ENCODE measurements around the gene APBB1IP.

The APBB1IP gene

DNA sequence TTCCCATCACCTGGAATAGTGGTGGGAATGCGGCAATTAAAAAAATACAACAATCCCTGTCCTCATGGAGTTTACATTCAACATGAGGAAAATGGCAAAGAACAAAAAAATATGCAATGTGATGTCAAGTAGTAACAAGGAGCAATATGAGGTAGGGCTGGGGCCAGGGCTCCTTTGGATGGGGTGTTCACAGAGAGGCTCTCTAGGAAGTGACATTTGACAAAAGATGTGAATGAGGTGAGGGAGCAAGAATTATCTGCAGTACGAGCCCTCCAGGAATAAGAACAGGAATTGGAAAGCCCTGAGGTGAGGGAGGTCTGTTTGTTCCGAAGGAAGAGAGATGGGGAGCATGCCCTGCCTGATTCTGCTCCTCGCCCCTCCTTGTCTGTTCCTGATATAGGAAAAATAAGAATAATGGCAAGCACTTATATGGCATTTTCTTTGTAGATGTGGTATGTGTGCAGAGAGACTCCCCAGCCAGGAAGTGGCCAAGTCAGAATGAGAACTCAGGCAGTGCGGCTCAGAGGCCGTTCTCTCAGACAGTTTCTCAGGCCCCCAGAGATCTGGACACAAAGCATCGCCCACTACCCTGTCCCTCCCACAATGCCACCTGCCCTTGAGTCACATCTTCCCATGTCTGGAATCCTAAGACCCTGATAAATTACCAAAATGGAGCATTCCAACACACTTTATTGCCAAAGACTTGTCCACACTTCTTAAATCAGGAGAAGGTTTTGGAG is 105.6 kb downstream of the APBB1IP start:
- no peak overlapping the region for H3K4me3 ChIP-seq (ENCODE audit: low read depth, low read length)
- TF ChIP-seq, protein P1, sequence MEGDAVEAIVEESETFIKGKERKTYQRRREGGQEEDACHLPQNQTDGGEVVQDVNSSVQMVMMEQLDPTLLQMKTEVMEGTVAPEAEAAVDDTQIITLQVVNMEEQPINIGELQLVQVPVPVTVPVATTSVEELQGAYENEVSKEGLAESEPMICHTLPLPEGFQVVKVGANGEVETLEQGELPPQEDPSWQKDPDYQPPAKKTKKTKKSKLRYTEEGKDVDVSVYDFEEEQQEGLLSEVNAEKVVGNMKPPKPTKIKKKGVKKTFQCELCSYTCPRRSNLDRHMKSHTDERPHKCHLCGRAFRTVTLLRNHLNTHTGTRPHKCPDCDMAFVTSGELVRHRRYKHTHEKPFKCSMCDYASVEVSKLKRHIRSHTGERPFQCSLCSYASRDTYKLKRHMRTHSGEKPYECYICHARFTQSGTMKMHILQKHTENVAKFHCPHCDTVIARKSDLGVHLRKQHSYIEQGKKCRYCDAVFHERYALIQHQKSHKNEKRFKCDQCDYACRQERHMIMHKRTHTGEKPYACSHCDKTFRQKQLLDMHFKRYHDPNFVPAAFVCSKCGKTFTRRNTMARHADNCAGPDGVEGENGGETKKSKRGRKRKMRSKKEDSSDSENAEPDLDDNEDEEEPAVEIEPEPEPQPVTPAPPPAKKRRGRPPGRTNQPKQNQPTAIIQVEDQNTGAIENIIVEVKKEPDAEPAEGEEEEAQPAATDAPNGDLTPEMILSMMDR (IDR thresholded peaks at IDR 0.05; ENCODE audit: borderline replicate concordance, insufficient read depth, low read depth, low read length): no peak

DNA sequence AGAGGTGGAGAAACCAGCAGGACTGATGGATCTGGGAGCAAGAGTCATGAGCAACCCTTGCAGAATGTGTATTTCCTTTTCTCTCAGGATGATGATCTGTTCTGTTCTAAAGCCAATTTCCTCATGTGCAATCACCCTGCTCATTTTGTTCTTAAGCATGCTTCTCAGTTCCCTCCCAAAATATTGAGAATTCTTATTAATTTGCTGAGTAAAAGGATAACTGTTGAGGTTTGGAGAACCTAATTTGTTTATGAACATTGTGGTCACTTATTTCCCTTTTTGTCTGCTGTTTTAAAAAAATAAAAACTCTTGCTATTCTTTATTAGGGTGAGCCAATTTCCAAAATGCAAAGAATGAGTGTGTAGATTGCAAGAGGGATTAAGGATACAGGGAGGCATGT is 106.8 kb downstream of the APBB1IP start:
- TF ChIP-seq, protein P1 (IDR thresholded peaks at IDR 0.05; ENCODE audit: borderline replicate concordance, insufficient read depth, low read depth, low read length): no peak
- H3K4me3 ChIP-seq (ENCODE audit: low read depth, low read length): no peak overlapping the region

DNA sequence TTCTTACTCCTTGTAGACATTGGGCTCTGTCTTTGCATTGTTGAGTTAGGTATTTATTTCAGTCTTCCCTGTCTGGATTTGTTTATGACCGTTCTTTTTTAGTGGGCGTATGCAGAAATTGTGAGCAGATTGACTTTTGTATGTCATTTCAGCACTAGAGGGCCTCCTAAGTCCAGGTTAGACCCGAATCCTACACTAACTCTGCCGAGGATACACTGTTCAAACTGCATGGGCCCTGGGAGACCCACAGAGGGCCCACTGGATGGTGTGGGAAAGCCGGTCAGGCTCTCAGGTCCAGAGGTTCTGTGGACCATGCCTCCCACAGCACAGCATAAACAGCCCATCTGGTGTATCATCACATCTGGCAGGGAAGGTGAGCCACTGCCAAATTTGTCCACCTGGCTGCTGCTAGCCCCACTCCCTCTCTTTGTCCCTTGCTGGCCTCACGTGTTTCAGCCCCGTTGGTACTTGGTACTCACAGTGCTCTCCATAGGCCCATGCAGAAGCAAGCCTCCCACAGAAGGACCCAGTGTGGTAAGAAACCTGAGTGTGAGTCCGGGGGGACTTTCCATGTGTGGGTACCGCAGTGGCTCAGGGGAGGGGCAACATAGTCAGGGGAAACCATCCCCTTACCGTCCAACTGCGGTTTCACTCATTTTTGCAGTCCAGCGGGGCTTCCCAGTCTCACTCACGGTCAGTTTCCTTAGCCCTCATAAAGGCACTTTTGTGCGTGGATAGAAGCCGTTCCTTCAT is 112.8 kb downstream of the APBB1IP start:
- no peak overlapping the region for H3K4me3 ChIP-seq (ENCODE audit: low read depth, low read length)
- TF ChIP-seq, protein P1 (IDR thresholded peaks at IDR 0.05; ENCODE audit: borderline replicate concordance, insufficient read depth, low read depth, low read length): no peak

DNA sequence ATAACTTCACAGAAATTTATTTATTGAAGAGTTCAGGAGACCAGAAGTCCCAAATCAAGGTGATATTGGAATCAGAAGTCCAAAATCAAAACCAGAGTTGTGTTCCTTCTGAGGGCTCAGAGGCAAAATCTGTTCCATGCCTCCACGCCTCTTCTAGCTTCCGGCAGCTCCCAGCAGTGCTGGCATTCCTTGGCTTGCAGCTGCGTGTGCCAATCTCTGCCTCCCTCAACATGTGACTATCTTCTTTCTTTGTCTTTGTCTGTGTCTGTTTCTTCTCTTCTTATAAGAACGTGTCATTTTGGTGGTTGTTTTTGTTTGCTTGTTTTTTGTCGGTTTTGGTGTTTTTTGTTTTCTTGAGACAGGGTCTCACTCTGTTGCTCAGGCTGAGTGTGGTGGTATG is 116.1 kb downstream of the APBB1IP start:
- TF ChIP-seq, protein P1 (IDR thresholded peaks at IDR 0.05; ENCODE audit: borderline replicate concordance, insufficient read depth, low read depth, low read length): no peak
- no peak overlapping the region for H3K4me3 ChIP-seq (ENCODE audit: low read depth, low read length)

- no peak overlapping the region for H3K4me3 ChIP-seq (ENCODE audit: low read depth, low read length)
- TF ChIP-seq, protein P1 (IDR thresholded peaks at IDR 0.05; ENCODE audit: borderline replicate concordance, insufficient read depth, low read depth, low read length): no peak
Measured at GRCh38 chr10:26555719-26556368, 117.7 kb downstream of the APBB1IP start.

DNA sequence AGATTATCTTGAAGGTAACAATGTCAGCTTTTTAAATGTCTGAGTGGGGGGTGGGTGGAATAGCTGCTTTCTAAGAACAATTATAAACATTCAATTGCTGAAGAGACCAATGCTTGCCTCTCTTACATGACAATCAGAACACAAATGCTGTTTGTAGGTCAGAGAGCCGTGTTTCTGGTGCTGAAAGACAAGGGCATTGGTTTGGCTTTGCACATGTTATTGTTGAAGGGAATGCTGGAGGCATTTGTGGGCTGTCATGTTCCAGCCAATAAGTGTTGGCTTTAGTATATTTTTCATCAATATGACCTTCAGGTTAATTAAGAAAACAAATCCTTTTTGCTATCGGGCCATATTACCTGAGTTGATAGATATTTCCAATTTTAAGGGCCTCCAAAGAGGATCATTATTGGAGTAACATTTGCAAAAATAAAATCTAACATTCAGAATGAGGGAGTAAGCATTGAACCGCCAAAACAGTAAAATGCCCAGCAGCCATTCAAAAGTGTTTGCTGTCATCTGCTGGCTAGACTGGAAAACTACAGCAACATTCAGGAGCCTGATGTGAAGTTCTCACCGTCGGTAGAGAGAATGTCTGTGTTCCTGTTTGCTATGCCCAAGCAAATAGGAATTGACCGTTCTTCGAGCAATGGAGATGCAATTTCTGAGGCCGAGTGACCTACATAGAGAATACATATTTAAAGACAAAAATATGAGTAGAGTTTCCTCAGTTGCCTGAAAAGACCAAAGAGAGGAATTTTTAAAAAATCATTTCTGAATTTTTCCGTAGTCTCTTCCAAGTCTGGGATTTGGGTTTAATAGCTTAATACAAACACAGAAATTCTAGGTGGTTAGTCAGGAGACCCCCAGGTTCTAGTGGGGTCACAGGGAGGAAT is 118.9 kb downstream of the APBB1IP start:
- TF ChIP-seq, protein P1 (IDR thresholded peaks at IDR 0.05; ENCODE audit: borderline replicate concordance, insufficient read depth, low read depth, low read length): peak; percentile 79
- no peak overlapping the region for H3K4me3 ChIP-seq (ENCODE audit: low read depth, low read length)
